Sigmoid colon (tissue), 4 donors: ENCODE measurements around the gene EEIG1.

ENCODE experiments used
- CTCF ChIP-seq, 4 experiments: fragments of 450-650 bp in 3 of 4; fragments of 200-600 bp in 1 of 4; IDR thresholded peaks; one replicate each; pipeline ENCODE4 v1.5.1; 2016 to 2019; ENCODE audit warnings: antibody characterized with exemption in 4 of 4, mild to moderate bottlenecking in 3 of 4, moderate library complexity in 2 of 4
- EP300 ChIP-seq, 4 donors: sonication (generic); formaldehyde crosslinking; IDR thresholded peaks; one replicate each; pipeline ENCODE4 v1.6.1; 2017; ENCODE audit warnings: antibody characterized with exemption in 4 of 4

GRCh38 chr9:127959398-127959797 lies 21.4 kb downstream of the EEIG1 start:
- TF ChIP-seq EP300 (IDR thresholded peaks at IDR 0.05) (no peak), CTCF (IDR thresholded peaks at IDR 0.05) (no peak)
